ENCODE results near the gene SEC24D.
"Not testable (repeated sequence)": the region's sequence is repeated elsewhere in the genome, so short reads cannot be mapped to it uniquely, and the experiment has no call there.

The SEC24D gene, protein sequence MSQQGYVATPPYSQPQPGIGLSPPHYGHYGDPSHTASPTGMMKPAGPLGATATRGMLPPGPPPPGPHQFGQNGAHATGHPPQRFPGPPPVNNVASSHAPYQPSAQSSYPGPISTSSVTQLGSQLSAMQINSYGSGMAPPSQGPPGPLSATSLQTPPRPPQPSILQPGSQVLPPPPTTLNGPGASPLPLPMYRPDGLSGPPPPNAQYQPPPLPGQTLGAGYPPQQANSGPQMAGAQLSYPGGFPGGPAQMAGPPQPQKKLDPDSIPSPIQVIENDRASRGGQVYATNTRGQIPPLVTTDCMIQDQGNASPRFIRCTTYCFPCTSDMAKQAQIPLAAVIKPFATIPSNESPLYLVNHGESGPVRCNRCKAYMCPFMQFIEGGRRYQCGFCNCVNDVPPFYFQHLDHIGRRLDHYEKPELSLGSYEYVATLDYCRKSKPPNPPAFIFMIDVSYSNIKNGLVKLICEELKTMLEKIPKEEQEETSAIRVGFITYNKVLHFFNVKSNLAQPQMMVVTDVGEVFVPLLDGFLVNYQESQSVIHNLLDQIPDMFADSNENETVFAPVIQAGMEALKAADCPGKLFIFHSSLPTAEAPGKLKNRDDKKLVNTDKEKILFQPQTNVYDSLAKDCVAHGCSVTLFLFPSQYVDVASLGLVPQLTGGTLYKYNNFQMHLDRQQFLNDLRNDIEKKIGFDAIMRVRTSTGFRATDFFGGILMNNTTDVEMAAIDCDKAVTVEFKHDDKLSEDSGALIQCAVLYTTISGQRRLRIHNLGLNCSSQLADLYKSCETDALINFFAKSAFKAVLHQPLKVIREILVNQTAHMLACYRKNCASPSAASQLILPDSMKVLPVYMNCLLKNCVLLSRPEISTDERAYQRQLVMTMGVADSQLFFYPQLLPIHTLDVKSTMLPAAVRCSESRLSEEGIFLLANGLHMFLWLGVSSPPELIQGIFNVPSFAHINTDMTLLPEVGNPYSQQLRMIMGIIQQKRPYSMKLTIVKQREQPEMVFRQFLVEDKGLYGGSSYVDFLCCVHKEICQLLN

DNA sequence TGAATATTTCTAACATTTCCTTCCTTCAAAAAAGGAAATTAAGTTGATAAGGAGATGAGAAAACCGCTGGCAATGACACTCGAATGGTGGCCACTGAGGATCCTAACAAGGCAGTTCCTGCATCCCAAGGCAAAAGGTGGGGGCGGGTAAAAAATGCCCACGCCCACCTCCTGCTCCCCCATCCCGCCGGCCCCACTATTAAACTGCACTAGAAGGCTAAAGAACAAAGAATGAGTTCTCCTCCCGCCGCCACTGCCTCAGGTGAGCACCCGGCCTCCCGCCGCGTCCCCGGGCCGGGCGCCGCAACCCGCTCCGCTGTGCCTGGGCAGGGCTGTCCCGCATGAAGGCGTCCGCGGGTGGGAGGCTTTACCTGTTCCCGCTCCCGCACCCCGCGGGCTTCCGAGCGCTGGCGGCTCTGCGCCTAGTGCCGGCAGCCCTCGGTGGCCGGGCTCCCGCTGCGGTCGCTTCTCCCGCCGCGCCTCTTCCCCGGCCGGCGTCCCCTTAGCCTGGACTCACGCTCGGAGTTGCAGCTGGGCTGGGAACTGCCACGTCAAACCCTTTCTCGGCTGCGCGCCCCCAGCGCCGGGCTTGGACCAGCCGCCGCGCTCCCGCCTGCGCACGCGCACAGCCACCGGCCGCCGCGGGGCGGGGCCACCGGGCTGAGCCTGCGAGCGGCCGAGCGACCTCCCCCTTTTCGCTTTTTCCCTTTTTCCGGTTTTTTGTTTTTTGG is at the start of gene SEC24D:
TSS of gene SEC24D (minus strand) at position 556 of the 730 bp plus-strand sequence. CDS start 2,430 bp downstream, outside the sequence.
- peak; percentile 91 for DNase-seq (ENCODE audit: low spot score)

GRCh38 chr4:118884716-118885115 is 48.8 kb upstream of the SEC24D start:
- no peak for DNase-seq (ENCODE audit: low spot score)

GRCh38 chr4:118883861-118884260 is 47.9 kb upstream of the SEC24D start:
- no peak for DNase-seq (ENCODE audit: low spot score)

- DNase-seq (ENCODE audit: low spot score): no peak
These were observed 45.7 kb upstream of the SEC24D start for GRCh38 chr4:118881512-118882146.

DNA sequence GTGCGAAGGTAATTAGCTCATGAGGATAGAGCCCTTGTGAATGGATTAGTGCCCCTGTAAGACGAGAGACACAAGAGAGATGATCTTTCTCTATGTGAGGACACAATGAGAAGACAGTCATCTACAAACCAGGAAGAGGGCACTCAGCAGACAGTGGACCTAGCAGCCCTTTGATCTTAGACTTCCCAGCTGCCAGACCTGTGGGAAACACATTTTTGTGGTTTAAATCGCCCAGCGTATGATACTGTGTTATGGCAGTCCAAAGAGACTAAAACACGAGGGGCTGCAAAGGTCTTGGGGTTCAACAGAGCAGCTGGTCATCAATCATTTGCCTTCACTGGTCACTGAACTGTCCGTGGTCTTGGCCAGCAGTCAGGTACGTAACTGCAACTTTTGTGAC is 43.5 kb upstream of the SEC24D start:
- no peak for DNase-seq (ENCODE audit: low spot score)

GRCh38 chr4:118878507-118878906 is 42.6 kb upstream of the SEC24D start:
- DNase-seq (ENCODE audit: low spot score): not testable (repeated sequence)

GRCh38 chr4:118877797-118878196 is 41.9 kb upstream of the SEC24D start:
- DNase-seq (ENCODE audit: low spot score): no peak

- no peak for DNase-seq (ENCODE audit: low spot score)
These were observed 36.3 kb upstream of the SEC24D start for GRCh38 chr4:118872181-118872580.

DNA sequence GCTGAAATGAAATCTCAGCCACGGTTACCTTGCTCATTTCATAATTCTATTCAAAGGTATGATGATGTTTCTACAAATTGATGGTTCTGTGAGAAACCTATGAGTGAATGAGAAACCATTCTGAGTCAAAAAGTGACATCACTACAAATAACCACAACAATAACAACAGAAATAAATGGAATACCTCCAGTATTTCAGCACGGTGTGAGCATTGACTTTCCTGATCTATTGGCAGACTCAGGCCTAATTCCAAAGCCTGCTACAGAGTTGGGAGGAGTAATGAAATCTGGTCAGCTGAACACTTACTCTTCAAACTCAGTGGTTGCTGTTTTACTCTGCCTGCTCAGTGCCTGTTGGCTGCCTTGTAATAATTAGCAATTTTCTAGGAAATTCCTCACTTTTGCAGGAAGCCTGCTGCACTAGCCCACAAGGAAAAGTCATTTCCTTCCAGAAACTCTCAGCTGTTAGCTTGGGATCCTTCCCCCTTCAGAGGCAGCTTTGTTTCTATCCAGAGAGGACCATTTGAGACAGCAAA is 33.9 kb upstream of the SEC24D start:
- no peak for DNase-seq (ENCODE audit: low spot score)

DNA sequence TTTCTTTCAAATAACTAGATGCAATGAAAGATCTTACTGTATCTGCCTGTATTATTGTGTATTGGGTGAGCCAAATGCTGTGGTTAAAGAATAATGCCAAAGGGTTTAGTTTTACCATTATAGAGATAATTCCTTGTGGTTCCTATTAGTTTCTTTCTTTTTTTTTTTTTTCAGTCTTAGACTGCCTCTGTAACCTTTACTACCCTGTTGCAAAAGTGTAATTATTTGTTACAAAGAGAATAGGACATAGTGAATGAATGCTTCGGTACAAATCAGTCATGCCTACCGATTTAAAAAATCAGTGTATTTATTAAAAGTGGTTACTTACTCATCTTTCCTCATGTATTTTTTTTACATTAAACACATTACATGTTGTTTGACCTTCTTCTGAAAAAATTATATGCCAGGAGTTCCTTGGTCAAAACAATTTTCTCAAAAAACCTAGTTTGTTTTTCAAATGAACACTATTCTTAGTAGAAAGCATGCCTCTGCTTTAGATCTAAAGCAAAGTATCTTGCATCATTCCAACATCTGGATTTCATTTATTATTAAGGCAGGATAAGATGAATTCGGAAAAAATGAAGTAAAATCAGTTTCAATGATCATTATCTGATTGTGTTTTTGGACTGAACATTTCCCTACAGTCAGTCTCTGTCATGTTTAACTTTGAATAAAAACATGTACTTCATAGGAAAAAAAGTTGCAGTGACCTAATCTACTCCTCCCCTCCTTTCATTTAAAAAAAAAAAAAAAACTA is 31.6 kb upstream of the SEC24D start:
- DNase-seq (ENCODE audit: low spot score): no peak

- no peak for DNase-seq (ENCODE audit: low spot score)
These were observed 30.5 kb upstream of the SEC24D start for GRCh38 chr4:118866442-118866841.

DNA sequence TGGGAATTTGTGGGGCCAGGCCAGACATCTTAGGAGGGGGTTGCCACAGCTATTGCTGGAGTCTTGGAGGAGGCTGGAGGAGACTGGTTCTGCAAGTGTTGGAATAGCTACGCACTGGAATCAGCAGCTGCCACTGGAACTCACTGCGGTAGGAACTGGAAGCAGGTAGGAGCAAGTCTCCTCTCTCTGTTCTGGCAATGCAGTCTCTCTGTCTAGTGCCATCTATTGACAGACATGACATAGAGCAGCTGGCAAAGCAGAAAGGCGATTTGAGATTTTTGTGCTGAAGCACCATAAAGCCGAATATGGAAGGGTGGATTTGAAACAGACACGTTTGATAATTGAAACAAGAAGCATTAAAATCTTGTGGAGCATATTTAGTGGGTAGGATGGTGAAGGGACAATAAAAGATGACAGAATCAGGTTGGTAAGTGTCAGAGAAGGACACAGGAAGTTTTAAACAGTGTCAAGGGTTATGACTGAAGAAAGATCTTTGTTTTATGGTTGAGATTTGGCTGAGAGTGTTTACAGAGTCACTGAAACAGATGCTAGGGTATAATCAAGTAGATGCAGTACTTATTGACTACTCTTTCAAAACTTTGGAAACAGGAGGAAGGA is 29.3 kb upstream of the SEC24D start:
- DNase-seq (ENCODE audit: low spot score): peak; percentile 76

GRCh38 chr4:118858779-118859178 is 22.9 kb upstream of the SEC24D start:
- no peak for DNase-seq (ENCODE audit: low spot score)

GRCh38 chr4:118857760-118858159 is 21.8 kb upstream of the SEC24D start:
- no peak for DNase-seq (ENCODE audit: low spot score)

DNA sequence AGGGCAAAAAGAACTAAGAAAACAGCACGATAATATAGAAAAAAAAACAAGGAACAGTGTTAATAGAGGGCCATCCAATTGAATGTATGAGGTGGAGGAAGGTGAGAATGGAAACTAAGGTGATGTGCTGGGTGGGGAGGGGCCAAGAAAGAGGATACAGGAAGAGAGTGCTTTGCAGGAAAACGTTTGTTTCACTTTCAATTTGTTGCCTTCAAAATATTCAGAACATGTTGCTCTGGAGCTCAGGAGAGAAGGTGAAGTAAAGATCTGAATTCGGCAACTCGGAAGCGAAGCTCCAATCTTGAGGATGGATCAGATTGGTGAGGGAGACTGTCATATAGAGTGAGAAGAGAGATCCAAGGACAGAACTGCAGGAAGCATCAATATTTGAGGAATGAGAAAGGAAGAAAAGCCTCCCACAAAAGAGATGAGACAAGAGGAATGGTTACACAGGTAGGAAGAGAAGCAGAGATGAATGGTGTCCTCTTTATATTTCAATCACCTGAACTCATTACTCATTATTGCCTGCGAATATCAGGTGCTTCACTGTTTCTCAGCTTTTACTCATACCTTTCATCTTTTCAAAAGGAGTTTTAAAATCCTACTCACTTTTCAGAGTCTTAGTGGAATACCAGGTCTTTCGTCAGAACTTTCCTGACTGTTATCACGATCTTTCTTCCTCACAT is 14.7 kb upstream of the SEC24D start:
- DNase-seq (ENCODE audit: low spot score): peak; percentile 24

DNA sequence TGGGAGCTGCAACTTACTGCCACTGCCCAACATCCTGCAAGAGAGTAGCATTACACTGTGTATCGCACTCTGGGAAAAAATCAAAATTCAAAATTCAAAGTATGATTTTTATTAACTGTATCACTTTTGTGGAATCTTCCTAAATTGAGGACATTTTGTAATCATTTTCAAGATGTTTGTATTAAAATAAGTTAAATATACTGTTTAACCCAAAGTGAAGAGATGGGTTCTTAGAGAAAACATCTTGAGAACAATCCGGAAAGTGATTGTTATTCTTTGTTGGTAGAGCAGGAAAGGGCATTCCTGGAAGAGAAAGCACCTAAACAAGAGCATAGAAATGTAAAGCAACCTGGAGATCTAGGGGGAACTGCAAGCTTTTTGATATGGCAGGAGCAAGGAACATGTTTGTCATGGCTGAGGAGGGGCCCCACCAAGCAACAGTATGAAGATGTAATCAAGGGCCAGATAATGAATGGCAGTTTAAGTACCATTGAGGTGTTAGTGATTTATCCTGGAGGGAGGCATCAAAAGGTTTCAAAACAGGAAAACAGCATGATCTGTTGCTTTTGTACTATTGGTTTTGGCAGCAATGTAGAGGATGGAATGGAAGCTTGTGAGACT is 14.1 kb upstream of the SEC24D start:
- no peak for DNase-seq (ENCODE audit: low spot score)

DNA sequence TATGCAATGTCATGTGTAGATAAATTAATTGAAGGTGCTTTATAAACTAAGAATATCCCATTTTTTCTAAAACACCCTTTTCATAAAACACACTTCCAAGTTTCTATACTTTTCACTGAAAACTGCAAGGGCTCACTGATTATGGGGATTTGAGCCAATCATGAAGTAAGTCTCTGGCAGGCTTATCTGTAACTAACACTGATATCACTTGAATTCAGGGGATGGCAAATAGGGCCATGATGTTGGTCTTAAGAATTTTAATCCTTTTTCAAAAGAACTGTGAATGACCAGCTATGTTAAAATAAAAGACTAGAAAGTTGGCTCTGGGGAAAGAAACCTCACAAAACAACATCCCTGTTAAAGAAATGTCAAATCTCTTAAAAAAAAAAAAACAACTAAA is 13.0 kb upstream of the SEC24D start:
- no peak for DNase-seq (ENCODE audit: low spot score)

DNA sequence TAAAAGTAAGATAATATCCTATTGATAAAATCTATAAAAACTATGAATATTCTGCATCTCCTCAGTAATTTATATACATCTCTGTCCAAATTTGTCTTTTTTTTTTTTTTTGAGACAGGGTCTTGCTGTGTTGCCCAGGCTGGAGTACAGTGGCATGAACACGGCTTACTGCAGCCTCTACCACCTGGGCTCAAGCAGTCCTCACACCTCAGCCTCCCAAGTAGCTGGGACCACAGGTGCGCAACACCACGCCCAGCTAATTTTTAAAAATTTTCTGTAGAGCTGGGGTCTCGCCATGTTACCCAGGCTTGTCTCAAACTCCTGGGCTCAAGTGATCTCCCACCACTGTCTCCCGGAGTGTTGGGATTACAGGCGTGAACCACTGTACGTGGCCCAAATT is 12.3 kb upstream of the SEC24D start:
- no peak for DNase-seq (ENCODE audit: low spot score)

GRCh38 chr4:118846979-118847378 is 11.1 kb upstream of the SEC24D start:
- no peak for DNase-seq (ENCODE audit: low spot score)
